SK-N-SH (cell line): ENCODE data around the gene ZFAND6. TPM values are rescaled to one million over a fixed set of nuclear protein-coding genes. Genes with fewer than 3 reads are reported as not detected.

Source experiments
- CTCF ChIA-PET: fragments of 300-600, 350-600 bp; formaldehyde crosslinking; extraction: SDS; loops from one replicate; lab custom pipeline; 2021; lab: Yijun Ruan, JAX
- POLR2A ChIA-PET: fragments of 350-600 bp; sonication (Branson Sonifier 250); formaldehyde crosslinking; extraction: SDS; loops from one replicate; lab custom pipeline; 2020; ENCODE audit warnings: antibody characterized with exemption, inconsistent platforms; lab: Yijun Ruan, JAX
- DNase-seq: peaks from one replicate; pipeline ENCODE4 v3.0.0; 2012
- H2AFZ ChIP-seq: fragments of 200-600 bp; sonication (generic); 2 replicates; pipeline ENCODE4 v1.8.1; 2016; ENCODE audit warnings: antibody characterized with exemption, mild to moderate bottlenecking, low read depth
- H3F3A ChIP-seq: fragments of 200-600 bp; sonication (generic); replicated peaks from 2 replicates; pipeline ENCODE3; 2016; ENCODE audit warnings: antibody characterized with exemption, mild to moderate bottlenecking; ENCODE audit not compliant: insufficient read depth
- H3K27ac ChIP-seq, 2 experiments: fragments of 200-500 bp in 1 of 2; fragments of 200-600 bp in 1 of 2; sonication (Bioruptor generic) in 1 of 2; sonication (generic), shearing (Covaris generic) in 1 of 2; 2 replicates each; pipeline versions ENCODE4 v1.5.1 to v1.6.1; 2014 to 2016; ENCODE audit warnings: low read depth in 2 of 2, inconsistent platforms in 1 of 2, low read length in 1 of 2, mild to moderate bottlenecking in 1 of 2, mixed read lengths in 1 of 2
- H3K27me3 ChIP-seq: fragments of 200-600 bp; sonication (generic), shearing (Covaris generic); 2 replicates; pipeline ENCODE4 v1.6.1; 2016; ENCODE audit warnings: mixed run types; ENCODE audit not compliant: insufficient read depth
- H3K36me3 ChIP-seq, 2 experiments: fragments of 200-500 bp in 1 of 2; fragments of 200-600 bp in 1 of 2; sonication (Bioruptor generic) in 1 of 2; sonication (generic) in 1 of 2; replicated peaks in 1 of 2; 2 replicates each; pipeline versions ENCODE3 to v1.5.1; 2014 to 2016; ENCODE audit warnings: low read length in 1 of 2, mild to moderate bottlenecking in 1 of 2; ENCODE audit not compliant: insufficient read depth in 2 of 2, control insufficient read depth in 1 of 2
- H3K4me1 ChIP-seq, 2 experiments: fragments of 200-500 bp in 1 of 2; fragments of 200-600 bp in 1 of 2; sonication (Bioruptor generic) in 1 of 2; sonication (generic), shearing (Covaris generic) in 1 of 2; 2 replicates each; pipeline versions ENCODE4 v1.5.1 to v1.6.1; 2014 to 2016; ENCODE audit warnings: low read depth in 1 of 2, low read length in 1 of 2, mixed run types in 1 of 2; ENCODE audit not compliant: insufficient read depth in 2 of 2, control insufficient read depth in 1 of 2
- H3K4me2 ChIP-seq: fragments of 200-600 bp; sonication (generic), shearing (Covaris generic); 2 replicates; pipeline ENCODE4 v1.6.1; 2017; ENCODE audit warnings: mixed run types
- H3K4me3 ChIP-seq, 2 experiments: fragments of 200-500 bp in 1 of 2; fragments of 200-600 bp in 1 of 2; sonication (Bioruptor generic) in 1 of 2; sonication (generic), shearing (Covaris generic) in 1 of 2; 2 replicates each; pipeline versions ENCODE4 v1.5.1 to v1.8.1; 2014 to 2016; ENCODE audit warnings: low read depth in 2 of 2, inconsistent platforms in 1 of 2, low read length in 1 of 2, mild to moderate bottlenecking in 1 of 2, mixed read lengths in 1 of 2, moderate library complexity in 1 of 2
- H3K79me2 ChIP-seq: fragments of 200-600 bp; sonication (generic); 2 replicates; pipeline ENCODE4 v1.8.1; 2017; ENCODE audit warnings: mild to moderate bottlenecking; ENCODE audit not compliant: insufficient read depth
- H3K9ac ChIP-seq: fragments of 200-600 bp; sonication (generic); 2 replicates; pipeline ENCODE4 v1.6.1; 2017; ENCODE audit warnings: mixed run types
- H3K9me2 ChIP-seq: fragments of 200-600 bp; sonication (generic); 2 replicates; pipeline ENCODE4 v1.6.1; 2017; ENCODE audit warnings: mixed run types
- H3K9me3 ChIP-seq: fragments of 200-600 bp; sonication (generic); 2 replicates; pipeline ENCODE4 v1.6.1; 2017; ENCODE audit warnings: mixed run types, mild to moderate bottlenecking, moderate library complexity
- H4K20me1 ChIP-seq: fragments of 200-600 bp; sonication (generic); 2 replicates; pipeline ENCODE4 v1.6.1; 2017; ENCODE audit warnings: mild to moderate bottlenecking, mixed run types; ENCODE audit not compliant: insufficient read depth
- CHD2 ChIP-seq: fragments of 150-350 bp; IDR thresholded peaks from 2 replicates; pipeline ENCODE4 v1.6.1; 2018; ENCODE audit warnings: low read length; ENCODE audit not compliant: partially characterized antibody
- ELF1 ChIP-seq: IDR thresholded peaks from 2 replicates; pipeline ENCODE4 v1.4.0; 2012
- FOSL2 ChIP-seq: IDR thresholded peaks from 2 replicates; pipeline ENCODE4 v1.4.0; 2012; ENCODE audit warnings: low read depth, mild to moderate bottlenecking, moderate library complexity, borderline replicate concordance
- FOXJ3 ChIP-seq: sonication (generic); formaldehyde crosslinking; IDR thresholded peaks from 2 replicates; pipeline ENCODE4 v1.5.1; 2020; ENCODE audit warnings: mild to moderate bottlenecking, missing genetic modification reagents
- GABPA ChIP-seq: IDR thresholded peaks from 2 replicates; pipeline ENCODE4 v1.4.0; 2012; ENCODE audit warnings: low read depth, mild to moderate bottlenecking
- MXI1 ChIP-seq: IDR thresholded peaks from 2 replicates; pipeline ENCODE4 v1.6.1; 2012; ENCODE audit warnings: mild to moderate bottlenecking, low read depth, low read length, improper control_type of control experiment
- NRF1 ChIP-seq: IDR thresholded peaks from 2 replicates; pipeline ENCODE4 v1.6.1; 2012; ENCODE audit warnings: low read depth, mild to moderate bottlenecking, low read length
- POLR2AphosphoS5 ChIP-seq: IDR thresholded peaks from 2 replicates; pipeline ENCODE4 v1.6.1; 2012; ENCODE audit warnings: low read depth, low read length
- RCOR1 ChIP-seq: fragments of 150-350 bp; IDR thresholded peaks from 2 replicates; pipeline ENCODE4 v1.6.1; 2017; ENCODE audit warnings: antibody characterized with exemption, low read length
- RFX5 ChIP-seq: IDR thresholded peaks from 2 replicates; pipeline ENCODE4 v1.6.1; 2012; ENCODE audit warnings: mild to moderate bottlenecking, improper control_type of control experiment, low read length
- RXRA ChIP-seq: IDR thresholded peaks from 2 replicates; pipeline ENCODE4 v1.4.0; 2012; ENCODE audit warnings: low read depth, mild to moderate bottlenecking, borderline replicate concordance
- SMC3 ChIP-seq: IDR thresholded peaks from 2 replicates; pipeline ENCODE4 v1.6.1; 2012; ENCODE audit warnings: low read depth, low read length, improper control_type of control experiment
- TAF1 ChIP-seq: IDR thresholded peaks from 2 replicates; pipeline ENCODE4 v1.6.1; 2012; ENCODE audit warnings: low read depth, mild to moderate bottlenecking, low read length, moderate library complexity, borderline replicate concordance
- TCF12 ChIP-seq: IDR thresholded peaks from 2 replicates; pipeline ENCODE4 v1.4.0; 2012
- YY1 ChIP-seq: IDR thresholded peaks from 2 replicates; pipeline ENCODE4 v1.4.0; 2012; ENCODE audit warnings: low read depth, mild to moderate bottlenecking
- WGBS: methylation state at CpG from one replicate; pipeline ENCODE4 v1.1.6; 2017; ENCODE audit warnings: low lambda C conversion rate; 5-methylcytosine and 5-hydroxymethylcytosine counted together
- polyA plus RNA-seq, 3 experiments: library from polyadenylated mRNA; depleted of rRNA; stranded (reverse); fragments of >200 nt; gene quantifications; 2 replicates each; pipeline ENCODE4 v1.2.3, GENCODE V29; 2012
- TF ChIP-seq, protein P1 (sequence below): fragments of 200-600 bp; sonication (generic); IDR thresholded peaks from 2 replicates; pipeline ENCODE4 v1.6.1; 2017; ENCODE audit warnings: antibody characterized with exemption, mild to moderate bottlenecking, moderate library complexity
- TF ChIP-seq, protein P2 (sequence below): IDR thresholded peaks from 2 replicates; pipeline ENCODE4; 2012
- TF ChIP-seq, protein P3 (sequence below): IDR thresholded peaks from 2 replicates; pipeline ENCODE4 v1.4.0; 2012; ENCODE audit warnings: low read depth
- TF ChIP-seq, protein P4 (sequence below): fragments of 150-350 bp; IDR thresholded peaks from 2 replicates; pipeline ENCODE4 v1.6.1; 2017; ENCODE audit warnings: antibody characterized with exemption, low read length, low read depth, borderline replicate concordance
- TF ChIP-seq, protein P5 (sequence below): fragments of 150-350 bp; IDR thresholded peaks from 2 replicates; pipeline ENCODE4 v1.6.1; 2016; ENCODE audit warnings: mild to moderate bottlenecking, low read depth, low read length

Gene ZFAND6
- polyA plus RNA-seq, 1 of the 3 experiments (the other 2 are of a cell fraction): 90.1 TPM

DNA sequence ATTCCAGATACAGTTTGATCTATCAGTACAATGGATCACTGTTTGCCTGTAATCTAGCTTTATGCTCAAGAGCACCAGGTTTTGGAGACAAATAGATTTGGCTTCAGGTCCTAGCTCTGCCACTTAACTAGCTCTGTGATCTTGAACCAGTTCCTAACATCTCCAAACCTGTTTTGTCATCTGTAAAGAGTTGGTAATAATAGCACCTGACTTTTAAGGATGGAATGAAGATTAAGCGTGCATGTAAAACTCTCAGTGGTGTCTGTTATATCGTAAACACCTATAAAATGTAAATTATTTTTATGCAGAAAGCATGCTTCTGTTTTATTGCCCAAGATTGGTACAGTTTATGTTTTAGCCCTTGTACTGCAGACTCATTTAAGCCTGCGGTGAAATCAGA is 36.5 kb downstream of the ZFAND6 start:
- H3K27me3 ChIP-seq: no peaks in the 10 kb centered on the region
- H3K9ac ChIP-seq: no peak overlapping the region
- peaks cover 8 to 14% of the 10 kb centered on the region in 2 experiments for H3K4me1 ChIP-seq
- peaks cover 39% of the 10 kb centered on the region for H4K20me1 ChIP-seq
- H3K9me2 ChIP-seq: no peaks in the 10 kb centered on the region
- ChIA-PET CTCF (interaction anchor here (0.8 kb wide), 1 partner anchor 12 kb away, joined by 3 read pairs; no protein-coding TSS in a partner anchor), POLR2A (no interaction called here)
- H2AFZ ChIP-seq: no peak overlapping the region
- H3K27ac ChIP-seq: no peak overlapping the region
- no peaks in the 10 kb centered on the region for H3K9me3 ChIP-seq
- H3K36me3 ChIP-seq: no peaks in the 10 kb centered on the region
- peaks cover 49% of the 10 kb centered on the region; the same call in 1 of the 2 replicates for H3K79me2 ChIP-seq
- DNase-seq: no peak
- H3F3A ChIP-seq: peaks cover 3% of the 10 kb centered on the region
- no peak overlapping the region for H3K4me3 ChIP-seq
- no peak overlapping the region for H3K4me2 ChIP-seq
- 94% methylated on average over 3 of the region's 3 CpGs for WGBS
- TF ChIP-seq RCOR1 (no peak), NRF1 (no peak), GABPA (no peak), TCF12 (no peak), SMC3 (no peak), MXI1 (no peak), FOXJ3 (CRISPR knock-in tag) (no peak), RFX5 (no peak), YY1 (no peak), RXRA (no peak), FOSL2 (no peak), TAF1 (no peak)
- TF ChIP-seq, protein P1, sequence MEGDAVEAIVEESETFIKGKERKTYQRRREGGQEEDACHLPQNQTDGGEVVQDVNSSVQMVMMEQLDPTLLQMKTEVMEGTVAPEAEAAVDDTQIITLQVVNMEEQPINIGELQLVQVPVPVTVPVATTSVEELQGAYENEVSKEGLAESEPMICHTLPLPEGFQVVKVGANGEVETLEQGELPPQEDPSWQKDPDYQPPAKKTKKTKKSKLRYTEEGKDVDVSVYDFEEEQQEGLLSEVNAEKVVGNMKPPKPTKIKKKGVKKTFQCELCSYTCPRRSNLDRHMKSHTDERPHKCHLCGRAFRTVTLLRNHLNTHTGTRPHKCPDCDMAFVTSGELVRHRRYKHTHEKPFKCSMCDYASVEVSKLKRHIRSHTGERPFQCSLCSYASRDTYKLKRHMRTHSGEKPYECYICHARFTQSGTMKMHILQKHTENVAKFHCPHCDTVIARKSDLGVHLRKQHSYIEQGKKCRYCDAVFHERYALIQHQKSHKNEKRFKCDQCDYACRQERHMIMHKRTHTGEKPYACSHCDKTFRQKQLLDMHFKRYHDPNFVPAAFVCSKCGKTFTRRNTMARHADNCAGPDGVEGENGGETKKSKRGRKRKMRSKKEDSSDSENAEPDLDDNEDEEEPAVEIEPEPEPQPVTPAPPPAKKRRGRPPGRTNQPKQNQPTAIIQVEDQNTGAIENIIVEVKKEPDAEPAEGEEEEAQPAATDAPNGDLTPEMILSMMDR: no peak
- TF ChIP-seq, protein P2, sequence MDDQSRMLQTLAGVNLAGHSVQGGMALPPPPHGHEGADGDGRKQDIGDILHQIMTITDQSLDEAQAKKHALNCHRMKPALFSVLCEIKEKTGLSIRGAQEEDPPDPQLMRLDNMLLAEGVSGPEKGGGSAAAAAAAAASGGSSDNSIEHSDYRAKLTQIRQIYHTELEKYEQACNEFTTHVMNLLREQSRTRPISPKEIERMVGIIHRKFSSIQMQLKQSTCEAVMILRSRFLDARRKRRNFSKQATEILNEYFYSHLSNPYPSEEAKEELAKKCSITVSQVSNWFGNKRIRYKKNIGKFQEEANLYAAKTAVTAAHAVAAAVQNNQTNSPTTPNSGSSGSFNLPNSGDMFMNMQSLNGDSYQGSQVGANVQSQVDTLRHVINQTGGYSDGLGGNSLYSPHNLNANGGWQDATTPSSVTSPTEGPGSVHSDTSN: no peak
- TF ChIP-seq, protein P3, sequence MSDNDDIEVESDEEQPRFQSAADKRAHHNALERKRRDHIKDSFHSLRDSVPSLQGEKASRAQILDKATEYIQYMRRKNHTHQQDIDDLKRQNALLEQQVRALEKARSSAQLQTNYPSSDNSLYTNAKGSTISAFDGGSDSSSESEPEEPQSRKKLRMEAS: no peak

DNA sequence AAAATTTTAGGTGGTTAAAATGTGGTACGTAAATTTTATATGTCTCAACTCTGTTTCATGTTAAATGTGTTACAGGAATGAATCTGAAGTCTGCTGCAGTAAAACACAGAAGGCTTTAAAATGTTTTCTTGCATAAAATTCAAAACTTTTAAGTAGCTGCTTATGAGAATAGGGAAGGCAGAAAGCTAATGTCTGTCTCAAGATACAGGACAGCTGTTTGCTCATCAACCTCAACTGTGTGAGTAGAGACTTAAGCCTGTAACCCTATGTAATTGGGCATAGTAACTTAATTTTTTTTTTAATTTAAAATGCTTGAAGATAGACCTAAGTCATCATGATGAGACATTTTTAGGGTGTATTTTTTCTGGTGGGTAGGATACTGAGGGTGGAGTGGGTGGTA is 38.9 kb downstream of the ZFAND6 start:
- Histone ChIP-seq H3K4me3 (no peak overlapping the region), H3K27me3 (no peaks in the 10 kb centered on the region), H3K9ac (no peak overlapping the region), H3K27ac (no peak overlapping the region), H3K9me3 (no peaks in the 10 kb centered on the region), H4K20me1 (peaks cover 35% of the 10 kb centered on the region), H2AFZ (no peak overlapping the region), H3K4me1 (peaks cover 8 to 14% of the 10 kb centered on the region in 2 experiments), H3F3A (peaks cover 3% of the 10 kb centered on the region), H3K4me2 (no peak overlapping the region), H3K36me3 (no peaks in the 10 kb centered on the region), H3K9me2 (no peaks in the 10 kb centered on the region), H3K79me2 (peaks cover 54% of the 10 kb centered on the region; the same call in 1 of the 2 replicates)
- POLR2A ChIA-PET: no interaction called here
- no peak for DNase-seq
- CTCF ChIA-PET: interaction anchor here (1.2 to 1.6 kb wide), 2 partner anchors 10 to 18 kb away, joined by 4 read pairs; no protein-coding TSS in a partner anchor
- 97% methylated on average over 1 of the region's 1 CpG for WGBS
- TF ChIP-seq TAF1: no peak
- TF ChIP-seq, protein P4, sequence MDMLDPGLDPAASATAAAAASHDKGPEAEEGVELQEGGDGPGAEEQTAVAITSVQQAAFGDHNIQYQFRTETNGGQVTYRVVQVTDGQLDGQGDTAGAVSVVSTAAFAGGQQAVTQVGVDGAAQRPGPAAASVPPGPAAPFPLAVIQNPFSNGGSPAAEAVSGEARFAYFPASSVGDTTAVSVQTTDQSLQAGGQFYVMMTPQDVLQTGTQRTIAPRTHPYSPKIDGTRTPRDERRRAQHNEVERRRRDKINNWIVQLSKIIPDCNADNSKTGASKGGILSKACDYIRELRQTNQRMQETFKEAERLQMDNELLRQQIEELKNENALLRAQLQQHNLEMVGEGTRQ: no peak
- TF ChIP-seq POLR2AphosphoS5: no peak
- TF ChIP-seq, protein P5, sequence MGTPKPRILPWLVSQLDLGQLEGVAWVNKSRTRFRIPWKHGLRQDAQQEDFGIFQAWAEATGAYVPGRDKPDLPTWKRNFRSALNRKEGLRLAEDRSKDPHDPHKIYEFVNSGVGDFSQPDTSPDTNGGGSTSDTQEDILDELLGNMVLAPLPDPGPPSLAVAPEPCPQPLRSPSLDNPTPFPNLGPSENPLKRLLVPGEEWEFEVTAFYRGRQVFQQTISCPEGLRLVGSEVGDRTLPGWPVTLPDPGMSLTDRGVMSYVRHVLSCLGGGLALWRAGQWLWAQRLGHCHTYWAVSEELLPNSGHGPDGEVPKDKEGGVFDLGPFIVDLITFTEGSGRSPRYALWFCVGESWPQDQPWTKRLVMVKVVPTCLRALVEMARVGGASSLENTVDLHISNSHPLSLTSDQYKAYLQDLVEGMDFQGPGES: no peak
- no peak for TF ChIP-seq CHD2
- TF ChIP-seq ELF1: no peak
- TF ChIP-seq RXRA: no peak
- TF ChIP-seq FOXJ3 (CRISPR knock-in tag): no peak
